GM19455 (cell line): Measurements from ENCODE around the gene SAMD4A.
A peak's percentile ranks its signal among the peaks of the same experiment; 100 is the strongest.

Experiments used
- ATAC-seq: cut with Tn5 transposase; IDR thresholded peaks from one replicate; pipeline ENCODE4 v1.9.1; 2021; ENCODE audit not compliant: unreplicated experiment

Gene SAMD4A

GRCh38 chr14:54774824-54775223, 207.9 kb downstream of the SAMD4A start:
- no peak for ATAC-seq

GRCh38 chr14:54775486-54776140, 208.7 kb downstream of the SAMD4A start:
- no peak for ATAC-seq

- no peak for ATAC-seq
Measured at GRCh38 chr14:54776361-54777001, 209.6 kb downstream of the SAMD4A start.

GRCh38 chr14:54777395-54777794, 210.5 kb downstream of the SAMD4A start:
- no peak for ATAC-seq

GRCh38 chr14:54778618-54779345, 211.9 kb downstream of the SAMD4A start:
- ATAC-seq = no peak

- no peak for ATAC-seq
Measured at GRCh38 chr14:54781080-54781479, 214.2 kb downstream of the SAMD4A start.

- no peak for ATAC-seq
Measured at GRCh38 chr14:54781961-54782750, 215.2 kb downstream of the SAMD4A start.

GRCh38 chr14:54782751-54783659, 216.1 kb downstream of the SAMD4A start:
- ATAC-seq = peak; percentile 76

GRCh38 chr14:54783660-54784015, 216.7 kb downstream of the SAMD4A start:
- no peak for ATAC-seq

GRCh38 chr14:54784060-54784459, 217.1 kb downstream of the SAMD4A start:
- ATAC-seq = no peak

- ATAC-seq = no peak
Measured at GRCh38 chr14:54784657-54785056, 217.7 kb downstream of the SAMD4A start.

- no peak for ATAC-seq
Measured at GRCh38 chr14:54785136-54785777, 218.3 kb downstream of the SAMD4A start.

- no peak for ATAC-seq
Measured at GRCh38 chr14:54785778-54786770, 219.1 kb downstream of the SAMD4A start.

- no peak for ATAC-seq
Measured at GRCh38 chr14:54786838-54787237, 219.9 kb downstream of the SAMD4A start.

GRCh38 chr14:54787261-54787660, 220.3 kb downstream of the SAMD4A start:
- ATAC-seq = no peak

GRCh38 chr14:54788701-54789100, 221.8 kb downstream of the SAMD4A start:
- no peak for ATAC-seq

GRCh38 chr14:54789166-54789565, 222.2 kb downstream of the SAMD4A start:
- ATAC-seq = no peak

- ATAC-seq = no peak
Measured at GRCh38 chr14:54789781-54790480, 223.0 kb downstream of the SAMD4A start.
